ENCODE results near the gene MMP20.

The MMP20 gene

GRCh38 chr11:102608699-102609098, 16.4 kb downstream of the MMP20 start:
- Histone ChIP-seq H3K4me1 (no peaks in the 10 kb centered on the region), H3K79me2 (no peaks in the 10 kb centered on the region), H3K9me3 (ENCODE audit: control insufficient read depth, low read length) (no peaks in the 10 kb centered on the region), H3K9ac (no peak overlapping the region), H3K4me3 (ENCODE audit: low read depth, low read length) (no peak overlapping the region), H3K27me3 (ENCODE audit: control insufficient read depth, insufficient read depth, low read length) (no peaks in the 10 kb centered on the region), H3K27ac (no peak overlapping the region), H3K36me3 (ENCODE audit: control insufficient read depth, insufficient read depth, low read length) (no peaks in the 10 kb centered on the region), H3K4me2 (ENCODE audit: low read length) (no peak overlapping the region), H2AFZ (no peak overlapping the region)
- no peak for TF ChIP-seq CTCF (IDR thresholded peaks at IDR 0.05)

- Histone ChIP-seq H3K4me2 (ENCODE audit: low read length) (no peak overlapping the region), H3K4me3 (ENCODE audit: low read depth, low read length) (no peak overlapping the region), H2AFZ (no peak overlapping the region), H3K79me2 (no peaks in the 10 kb centered on the region), H3K9ac (no peak overlapping the region), H3K9me3 (ENCODE audit: control insufficient read depth, low read length) (no peaks in the 10 kb centered on the region), H3K36me3 (ENCODE audit: control insufficient read depth, insufficient read depth, low read length) (no peaks in the 10 kb centered on the region), H3K27ac (no peak overlapping the region), H3K4me1 (no peaks in the 10 kb centered on the region), H3K27me3 (ENCODE audit: control insufficient read depth, insufficient read depth, low read length) (no peaks in the 10 kb centered on the region)
- TF ChIP-seq CTCF (IDR thresholded peaks at IDR 0.05), result no peak
These were observed 20.3 kb downstream of the MMP20 start for GRCh38 chr11:102604875-102605274.

- Histone ChIP-seq H3K4me3 (ENCODE audit: low read depth, low read length) (no peak overlapping the region), H3K27me3 (ENCODE audit: control insufficient read depth, insufficient read depth, low read length) (no peaks in the 10 kb centered on the region), H2AFZ (no peak overlapping the region), H3K79me2 (no peaks in the 10 kb centered on the region), H3K9me3 (ENCODE audit: control insufficient read depth, low read length) (no peaks in the 10 kb centered on the region), H3K4me1 (no peaks in the 10 kb centered on the region), H3K4me2 (ENCODE audit: low read length) (no peak overlapping the region), H3K9ac (no peak overlapping the region), H3K36me3 (ENCODE audit: control insufficient read depth, insufficient read depth, low read length) (no peaks in the 10 kb centered on the region), H3K27ac (no peak overlapping the region)
- no peak for TF ChIP-seq CTCF (IDR thresholded peaks at IDR 0.05)
These were observed 21.1 kb downstream of the MMP20 start for GRCh38 chr11:102604011-102604410.

GRCh38 chr11:102603576-102603975, 21.6 kb downstream of the MMP20 start:
- Histone ChIP-seq H3K4me3 (ENCODE audit: low read depth, low read length) (no peak overlapping the region), H3K27me3 (ENCODE audit: control insufficient read depth, insufficient read depth, low read length) (no peaks in the 10 kb centered on the region), H3K4me1 (no peaks in the 10 kb centered on the region), H3K36me3 (ENCODE audit: control insufficient read depth, insufficient read depth, low read length) (no peaks in the 10 kb centered on the region), H3K9ac (no peak overlapping the region), H3K4me2 (ENCODE audit: low read length) (no peak overlapping the region), H3K9me3 (ENCODE audit: control insufficient read depth, low read length) (no peaks in the 10 kb centered on the region), H2AFZ (no peak overlapping the region), H3K27ac (no peak overlapping the region), H3K79me2 (no peaks in the 10 kb centered on the region)
- no peak for TF ChIP-seq CTCF (IDR thresholded peaks at IDR 0.05)

- TF ChIP-seq CTCF (IDR thresholded peaks at IDR 0.05), result no peak
- no peaks in the 10 kb centered on the region for H3K9me3 ChIP-seq (ENCODE audit: control insufficient read depth, low read length)
- no peak overlapping the region for H3K4me3 ChIP-seq (ENCODE audit: low read depth, low read length)
- no peaks in the 10 kb centered on the region for H3K36me3 ChIP-seq (ENCODE audit: control insufficient read depth, insufficient read depth, low read length)
- no peak overlapping the region for H3K4me2 ChIP-seq (ENCODE audit: low read length)
- H2AFZ ChIP-seq, result no peak overlapping the region
- no peak overlapping the region for H3K27ac ChIP-seq
- no peaks in the 10 kb centered on the region for H3K27me3 ChIP-seq (ENCODE audit: control insufficient read depth, insufficient read depth, low read length)
- H3K9ac ChIP-seq, result no peak overlapping the region
- no peaks in the 10 kb centered on the region for H3K79me2 ChIP-seq
- no peaks in the 10 kb centered on the region for H3K4me1 ChIP-seq
These were observed 22.0 kb downstream of the MMP20 start for GRCh38 chr11:102603091-102603490.
